Right lung (tissue), 5 donors: ENCODE data around the gene NCBP3. TPM values are rescaled to one million over a fixed set of nuclear protein-coding genes. Genes with fewer than 3 reads are reported as not detected.

Experiments used
- DNase-seq, 2 donors: peaks; one replicate each; pipeline ENCODE4 v3.0.0-alpha.2; 2013
- polyA plus RNA-seq, 5 donors: library from polyadenylated mRNA; unstranded; fragments of 120-200 nt; gene quantifications; one replicate each; pipeline versions ENCODE4 v1.2.1 to v1.2.3, GENCODE V29; 2013; ENCODE audit warnings: inconsistent platforms in 1 of 5, low replicate concordance in 1 of 5; ENCODE audit not compliant: insufficient read length in 5 of 5, insufficient read depth in 1 of 5

NCBP3 gene
- polyA plus RNA-seq, 5 donors = 83.5 to 115 (median 98.5) TPM

DNA sequence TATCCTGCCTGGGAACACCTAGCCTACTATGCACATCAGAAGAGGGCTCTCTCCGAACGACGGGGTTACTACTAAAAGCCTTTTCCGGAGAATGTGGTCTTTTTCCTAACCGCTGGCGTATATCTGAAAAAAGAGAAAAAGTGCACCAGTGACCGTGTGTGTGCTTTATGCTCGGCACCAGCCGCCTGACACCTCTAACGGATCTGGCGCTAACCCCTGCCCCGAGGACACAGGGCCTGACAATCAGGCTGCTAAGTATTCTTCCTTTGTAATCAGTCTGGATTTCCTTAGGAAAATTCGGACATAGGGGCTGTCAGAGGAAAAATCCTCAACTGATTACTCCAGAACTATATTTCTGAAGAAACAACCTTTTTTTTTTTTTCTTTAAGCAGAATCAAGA lies 31.7 kb downstream of the NCBP3 start:
- DNase-seq = no peak

DNA sequence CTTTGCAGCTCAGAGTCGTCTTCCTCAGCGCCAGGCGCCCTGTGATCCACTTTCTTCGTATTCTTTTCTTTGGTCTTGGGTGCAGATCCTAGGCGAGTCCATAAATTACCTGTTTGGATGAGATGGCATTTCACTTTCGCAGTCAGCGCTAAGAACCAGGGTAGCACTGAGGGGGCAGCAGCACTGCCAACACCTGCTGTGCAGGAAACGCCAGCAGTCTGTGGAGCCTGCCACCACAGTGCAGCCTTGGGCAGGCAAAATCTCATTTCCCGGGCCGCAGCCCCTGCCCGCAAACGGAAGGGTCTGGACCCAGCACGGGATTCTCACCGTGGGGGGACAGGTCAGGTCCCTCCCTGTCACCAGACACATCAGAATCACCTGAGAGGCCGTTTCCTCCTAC lies 32.9 kb downstream of the NCBP3 start:
- no peak for DNase-seq

DNA sequence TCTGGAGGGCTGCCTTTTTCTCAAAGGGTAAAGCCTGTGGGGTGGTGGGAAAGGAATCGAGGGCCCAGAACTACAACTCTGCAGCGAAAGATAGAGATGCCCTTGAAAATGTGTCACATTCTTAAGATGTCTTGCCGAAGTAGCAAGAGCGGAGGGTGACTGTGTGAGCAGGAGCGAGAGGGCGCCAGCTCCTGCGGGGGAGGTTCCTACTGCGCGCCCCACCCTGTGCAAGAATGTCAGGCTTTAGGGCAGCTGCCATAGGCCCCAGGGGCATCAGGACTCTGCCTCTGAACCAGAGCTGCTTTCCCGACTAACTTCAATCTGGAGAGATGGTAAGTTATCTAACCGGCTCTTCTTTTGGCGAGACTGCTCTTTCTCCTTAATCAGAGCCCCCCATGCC lies 33.3 kb downstream of the NCBP3 start:
- DNase-seq = no peak

DNA sequence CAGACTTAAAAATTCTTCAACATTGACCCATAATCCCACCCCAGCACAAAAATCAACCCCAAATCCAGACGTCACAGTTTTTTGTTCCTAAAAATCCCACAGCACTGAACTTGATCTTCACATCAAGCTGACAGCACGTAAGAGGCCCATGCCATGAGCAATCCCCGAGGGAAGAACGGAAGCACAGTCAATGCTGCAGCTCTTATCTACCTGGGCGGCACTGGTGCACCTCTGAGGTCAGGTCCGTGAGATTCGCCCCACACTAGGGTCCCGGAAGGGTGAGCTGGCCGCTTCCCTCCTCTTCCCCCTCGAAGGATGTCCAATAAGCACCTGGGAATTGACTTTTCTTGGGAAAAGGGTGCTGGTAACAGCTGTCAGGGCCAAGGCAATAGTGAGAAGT lies 33.8 kb downstream of the NCBP3 start:
- no peak for DNase-seq

DNA sequence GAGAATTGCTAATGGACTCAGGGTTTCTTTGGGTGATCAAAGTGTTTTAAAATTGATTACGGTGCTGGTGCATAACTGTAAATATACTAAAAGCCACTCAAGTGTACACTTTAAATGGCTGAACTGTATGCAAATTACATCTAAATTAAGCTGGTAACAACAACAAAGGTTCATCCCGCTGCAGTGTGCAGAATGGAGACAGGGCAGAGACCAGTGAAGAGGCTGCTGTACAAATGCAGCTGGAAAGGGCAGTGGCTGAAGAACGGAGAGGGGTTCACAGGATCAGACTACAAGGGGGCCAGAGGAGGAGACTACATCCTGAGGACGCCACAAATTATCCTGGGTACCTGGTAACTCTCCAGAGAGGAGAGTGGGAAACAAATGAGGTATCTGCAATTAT lies 36.0 kb downstream of the NCBP3 start:
- DNase-seq = no peak

DNA sequence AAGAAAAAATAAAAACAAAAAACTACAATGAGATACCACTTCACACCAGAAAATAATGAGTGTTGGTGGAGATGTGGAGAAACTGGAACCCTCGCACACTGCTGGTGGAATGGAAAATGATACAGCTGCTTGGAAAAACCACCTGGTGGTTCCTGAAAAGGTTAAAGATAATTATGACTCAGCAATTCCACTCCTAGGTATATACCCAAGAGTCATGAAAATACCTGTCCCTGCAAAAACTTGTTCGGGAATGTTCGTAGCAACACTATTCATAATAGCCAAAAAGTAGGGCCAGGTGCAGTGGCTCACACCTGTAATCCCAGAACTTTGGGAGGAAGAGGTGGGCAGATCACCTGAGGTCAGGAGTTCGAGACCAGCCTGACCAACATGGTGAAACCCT lies 36.9 kb downstream of the NCBP3 start:
- no peak for DNase-seq

DNA sequence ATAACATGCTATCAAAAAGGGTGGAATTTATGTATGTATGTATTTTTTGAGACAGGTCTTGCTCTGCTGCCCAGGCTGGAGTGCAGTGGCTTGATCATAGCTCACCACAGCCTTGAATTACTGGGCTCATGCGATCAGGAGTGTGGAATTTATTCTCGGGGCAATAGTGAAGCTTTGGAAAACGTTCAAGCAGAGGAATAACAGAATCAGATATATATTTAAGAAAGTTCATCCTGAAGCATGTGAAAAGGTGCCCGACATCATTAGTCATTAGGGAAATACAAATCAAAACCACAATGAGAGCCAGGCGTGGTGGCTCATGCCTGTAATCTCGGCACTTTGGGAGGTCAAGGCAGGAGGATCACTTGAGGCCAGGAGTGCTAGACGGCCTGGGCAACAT lies 37.3 kb downstream of the NCBP3 start:
- DNase-seq = no peak

DNA sequence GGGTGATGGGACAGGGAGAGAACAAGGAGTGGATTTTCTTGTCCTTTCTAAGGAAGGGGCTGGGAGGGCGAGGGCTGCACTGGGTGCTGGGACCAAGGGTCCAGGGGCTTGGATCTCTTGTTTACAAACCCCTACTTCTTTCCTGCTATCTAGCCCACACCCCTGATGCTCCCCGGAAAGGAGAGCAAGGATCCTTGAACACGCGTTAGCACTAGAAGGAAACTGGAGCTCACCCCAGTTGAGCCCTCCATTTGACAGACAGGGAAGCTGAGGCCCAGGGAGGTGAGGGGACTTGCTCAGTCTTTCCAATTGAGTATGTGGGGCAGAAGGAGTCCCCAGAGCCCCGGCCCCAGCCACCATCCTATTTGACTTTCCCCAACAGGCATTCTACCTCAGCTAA lies 40.5 kb downstream of the NCBP3 start:
- no peak for DNase-seq

DNA sequence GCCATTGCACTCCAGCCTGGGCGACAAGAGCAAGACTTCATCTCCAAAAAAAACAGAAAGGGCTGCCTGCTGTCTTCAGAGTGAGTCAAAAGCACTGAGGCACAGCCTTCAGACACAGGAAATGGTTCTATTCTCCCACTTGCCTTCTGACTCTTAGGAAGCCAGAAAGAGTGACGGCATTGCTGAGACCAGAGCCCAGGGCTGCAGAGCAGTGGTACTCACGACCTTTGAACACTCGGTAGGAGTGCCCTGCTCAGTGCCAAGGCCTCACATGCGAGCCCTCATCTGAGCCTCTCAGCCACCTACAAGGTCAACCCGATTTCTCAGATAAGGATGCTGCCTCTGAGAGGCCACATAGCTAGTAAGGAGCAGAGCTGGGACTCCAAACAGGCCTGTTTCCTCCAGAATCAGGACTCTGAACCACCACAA lies 41.5 kb downstream of the NCBP3 start:
- no peak for DNase-seq

DNA sequence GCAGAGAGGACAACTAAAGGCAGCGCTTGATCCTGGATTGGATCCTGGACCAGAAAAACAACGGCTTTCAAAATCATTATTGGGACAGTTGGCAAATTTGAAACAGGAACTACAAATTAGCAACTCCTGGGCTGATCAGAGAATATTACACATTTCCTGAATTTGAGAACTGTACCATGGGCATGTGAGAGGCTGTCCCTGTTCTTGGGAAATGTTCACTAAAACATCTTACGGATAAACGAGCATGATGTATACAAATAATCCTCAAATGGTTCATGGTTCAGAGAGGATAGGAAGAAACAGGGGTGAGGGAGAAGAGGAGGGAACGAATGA lies 42.8 kb downstream of the NCBP3 start:
- DNase-seq = no peak

DNA sequence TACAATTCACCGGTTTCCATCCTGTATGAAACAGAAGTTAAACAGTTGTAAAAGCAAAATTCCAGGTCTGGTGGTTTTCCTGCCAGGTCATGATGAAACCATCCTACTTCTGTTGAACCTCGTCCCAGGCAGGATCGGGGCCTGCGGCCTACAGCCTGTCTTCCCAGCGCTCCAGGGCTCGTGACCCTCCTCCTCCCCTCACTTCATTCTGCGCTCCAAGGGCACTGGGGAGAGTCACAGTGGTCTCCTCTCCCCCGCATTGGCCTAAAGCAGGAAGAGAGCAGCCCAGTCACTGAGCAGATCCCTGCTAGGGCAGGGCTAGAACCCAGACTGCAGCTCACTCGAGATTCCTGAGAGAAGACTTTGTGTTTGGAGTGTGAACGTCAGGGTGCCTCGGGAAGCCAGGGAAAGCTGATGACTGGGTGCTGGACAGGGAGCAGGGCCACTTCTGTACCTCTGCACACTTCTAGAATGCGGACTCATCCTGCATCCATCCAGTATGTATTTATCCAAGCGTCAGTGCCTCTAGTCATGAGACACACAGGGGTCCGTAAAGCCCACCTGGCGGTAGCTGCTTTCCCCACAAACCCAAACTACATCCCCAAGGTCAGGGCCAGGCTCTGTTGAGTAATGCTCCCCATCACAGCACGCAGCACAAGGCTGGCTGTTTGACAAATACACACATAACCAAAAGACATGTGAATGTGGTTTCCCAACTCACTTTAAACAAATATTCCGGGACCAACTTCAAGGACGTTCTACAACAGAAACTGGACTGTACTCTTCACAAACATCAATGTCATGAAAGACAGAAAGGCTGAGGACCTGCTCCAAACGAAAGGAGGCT lies 43.4 kb downstream of the NCBP3 start:
- DNase-seq = no peak

DNA sequence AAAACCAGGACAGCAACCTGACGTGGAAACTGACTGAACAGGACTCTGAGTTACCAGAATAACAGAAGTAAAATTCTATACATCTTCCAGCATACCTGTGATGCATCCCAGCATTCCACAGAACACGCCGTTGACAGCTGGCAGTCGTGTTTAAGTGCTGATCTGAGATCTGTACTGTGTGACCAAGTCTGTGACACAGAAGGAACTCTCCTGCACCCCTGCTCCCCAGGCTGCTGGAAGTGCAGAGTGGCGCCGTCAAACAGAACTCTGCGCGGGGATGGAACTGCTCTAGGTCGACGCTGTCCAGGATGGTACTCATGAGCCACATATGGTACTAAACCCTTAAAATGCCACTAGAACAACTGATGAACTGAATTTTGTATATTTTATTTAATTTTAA lies 44.3 kb downstream of the NCBP3 start:
- DNase-seq = no peak

DNA sequence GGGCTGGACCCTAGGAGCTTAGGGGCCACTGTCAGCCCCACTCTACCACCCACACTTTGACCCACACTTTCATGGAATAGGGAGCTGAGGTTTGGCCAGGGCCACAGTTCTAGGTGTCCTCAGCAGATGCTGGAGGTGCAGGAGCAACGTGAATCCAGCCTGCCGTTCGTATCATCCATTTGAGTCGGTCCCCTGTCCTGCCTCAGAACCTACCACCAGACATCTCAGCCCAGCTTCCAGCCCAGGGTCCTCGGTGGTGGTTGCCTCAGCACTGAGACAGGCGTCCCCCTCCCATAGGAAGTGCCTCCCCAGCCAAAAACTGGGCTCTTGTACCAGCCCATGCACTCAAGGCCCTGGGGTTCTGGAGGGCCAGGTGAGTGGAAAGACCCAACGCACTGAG lies 44.7 kb downstream of the NCBP3 start:
- DNase-seq = no peak

DNA sequence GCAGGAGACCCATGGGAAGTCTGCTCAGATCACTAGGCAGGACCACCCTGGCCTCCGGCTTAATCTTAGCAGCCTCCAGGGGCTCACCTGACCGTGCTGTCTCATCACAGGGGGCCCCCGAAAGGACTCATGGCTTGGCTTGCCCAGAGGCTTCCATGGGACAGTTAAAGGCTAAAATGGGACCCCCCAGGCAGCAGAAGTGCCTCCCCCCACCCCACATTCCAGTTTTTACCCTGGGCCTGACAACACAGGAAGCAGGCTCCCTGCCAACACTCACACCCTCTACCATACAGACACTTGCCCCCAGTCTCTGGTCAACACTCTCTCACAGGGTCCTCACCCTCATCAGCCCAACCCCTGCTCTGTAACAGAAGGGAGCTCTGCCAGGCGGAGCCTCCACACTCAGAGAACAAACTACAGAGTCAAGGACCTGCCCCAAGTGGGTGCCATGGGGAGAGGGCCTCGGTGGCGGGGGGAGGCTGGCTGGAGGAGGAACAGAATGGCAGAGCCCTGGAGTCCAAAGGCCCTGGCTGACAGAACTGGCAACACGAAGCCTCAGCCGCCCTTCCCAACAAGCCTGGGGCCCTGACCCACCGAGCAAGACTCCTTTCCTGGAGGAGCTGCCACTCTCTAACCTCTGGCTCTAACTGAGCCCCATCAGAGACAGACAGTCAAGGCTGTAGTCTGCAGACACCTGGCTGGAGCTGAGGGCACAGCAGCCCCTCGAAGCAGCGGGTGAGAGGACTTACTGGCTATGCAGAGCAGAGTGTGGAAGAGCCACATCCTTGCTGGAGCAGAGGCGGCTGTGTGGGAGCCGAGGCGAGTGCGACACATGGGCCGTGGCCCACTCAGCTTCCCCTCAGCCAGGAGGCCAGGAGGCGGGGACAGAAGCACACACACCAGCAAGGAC lies 45.4 kb downstream of the NCBP3 start, which contains the start of gene ITGAE:
Gene ITGAE (minus strand): TSS at position 827 of the 910 bp plus-strand sequence. CDS start 44 bp downstream, at position 783.
- no peak for DNase-seq

DNA sequence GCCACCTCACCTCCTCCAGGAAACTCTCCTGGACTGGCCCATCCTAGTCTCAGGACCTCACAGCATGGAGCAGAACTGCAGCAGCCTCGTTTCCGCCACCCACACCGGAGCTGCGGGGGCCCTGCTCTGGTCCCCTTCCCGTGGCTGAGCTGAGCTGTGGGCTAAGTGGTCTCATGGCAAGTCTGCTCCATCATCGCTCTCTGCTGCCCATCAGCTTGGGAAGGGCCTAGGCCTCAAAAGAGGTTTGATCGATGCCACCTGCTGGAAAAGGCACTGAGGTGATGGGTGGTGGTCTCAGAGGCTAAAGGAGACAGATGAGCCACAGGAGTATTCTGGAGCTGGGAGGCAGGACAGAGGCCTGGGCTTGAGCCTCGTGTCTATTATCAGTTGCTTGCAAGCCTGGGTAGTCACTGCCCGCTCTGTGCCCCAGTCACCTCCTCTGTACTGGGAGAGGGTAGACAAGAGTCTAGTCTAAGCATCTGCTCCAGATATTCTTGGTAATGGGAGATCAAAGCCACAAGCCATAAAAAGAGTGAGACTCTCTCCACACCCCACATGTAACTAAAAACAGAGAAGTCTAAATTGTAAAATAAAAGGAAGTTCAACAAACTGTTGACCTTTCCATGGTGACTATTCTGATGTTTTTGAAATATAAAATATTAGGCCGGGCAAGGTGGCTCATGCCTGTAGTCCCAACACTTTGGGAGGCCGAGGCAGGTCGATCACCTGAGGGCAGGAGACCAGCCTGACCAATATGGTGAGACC lies 46.7 kb downstream of the NCBP3 start:
- no peak for DNase-seq

DNA sequence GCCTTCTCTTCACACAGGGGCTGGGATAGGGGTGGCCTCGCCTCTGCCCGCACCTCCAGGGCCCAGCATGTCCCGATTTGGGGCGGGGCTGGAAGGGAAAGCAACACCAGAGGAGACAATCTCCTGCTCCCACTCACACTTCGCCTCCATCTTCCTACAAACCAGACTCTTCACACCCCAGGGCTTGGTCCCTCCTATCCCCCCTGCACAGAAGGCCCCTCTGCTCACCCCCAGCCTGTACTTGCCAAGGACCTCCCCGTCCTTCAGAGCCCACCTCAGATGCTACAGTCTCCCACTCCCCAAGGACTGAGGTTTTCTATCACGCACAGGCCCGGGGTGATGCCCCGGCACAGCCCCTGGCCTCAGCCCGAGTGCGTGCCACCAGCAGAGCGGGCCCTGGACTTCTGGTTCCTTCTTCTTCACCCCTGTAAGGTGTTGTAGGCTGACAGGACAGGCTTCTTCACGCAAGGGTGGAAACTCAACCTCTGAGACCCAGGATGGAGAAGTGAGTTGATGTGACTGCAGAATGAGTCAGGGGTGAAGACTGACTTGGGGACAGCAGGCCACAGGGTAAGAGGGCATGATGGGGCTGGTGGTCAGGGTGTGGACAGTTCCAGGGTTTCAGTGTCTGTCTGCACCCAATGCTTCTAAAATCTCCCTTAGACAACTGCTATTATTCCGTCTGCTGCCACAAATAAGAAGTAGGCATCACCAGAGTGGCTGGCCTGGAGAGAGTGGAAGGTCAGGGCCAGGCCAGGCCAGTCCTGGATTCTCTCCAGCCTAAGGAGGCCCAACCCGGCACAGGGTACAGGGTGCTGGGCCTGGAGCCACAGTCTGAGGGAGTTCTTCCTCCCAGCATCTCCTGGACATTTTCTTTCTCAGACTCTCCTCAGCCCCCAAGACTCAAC lies 47.5 kb downstream of the NCBP3 start:
- DNase-seq = no peak

DNA sequence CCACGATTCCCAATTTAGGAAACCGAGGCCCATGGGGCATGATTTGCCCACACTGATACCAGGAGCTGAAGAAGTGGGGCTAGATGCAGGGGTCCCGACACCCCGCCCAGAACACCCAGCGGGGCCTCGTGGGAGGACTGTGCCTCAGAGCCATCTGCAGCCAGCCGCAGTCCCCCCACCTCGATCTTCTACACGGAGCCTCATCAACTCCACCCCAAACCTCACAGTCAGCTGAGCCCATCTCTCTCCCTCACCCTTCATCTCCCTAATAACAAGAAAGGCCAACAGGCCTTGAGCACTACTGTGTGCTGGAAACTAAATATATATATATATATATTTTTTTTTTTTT lies 49.2 kb downstream of the NCBP3 start:
- DNase-seq = no peak

DNA sequence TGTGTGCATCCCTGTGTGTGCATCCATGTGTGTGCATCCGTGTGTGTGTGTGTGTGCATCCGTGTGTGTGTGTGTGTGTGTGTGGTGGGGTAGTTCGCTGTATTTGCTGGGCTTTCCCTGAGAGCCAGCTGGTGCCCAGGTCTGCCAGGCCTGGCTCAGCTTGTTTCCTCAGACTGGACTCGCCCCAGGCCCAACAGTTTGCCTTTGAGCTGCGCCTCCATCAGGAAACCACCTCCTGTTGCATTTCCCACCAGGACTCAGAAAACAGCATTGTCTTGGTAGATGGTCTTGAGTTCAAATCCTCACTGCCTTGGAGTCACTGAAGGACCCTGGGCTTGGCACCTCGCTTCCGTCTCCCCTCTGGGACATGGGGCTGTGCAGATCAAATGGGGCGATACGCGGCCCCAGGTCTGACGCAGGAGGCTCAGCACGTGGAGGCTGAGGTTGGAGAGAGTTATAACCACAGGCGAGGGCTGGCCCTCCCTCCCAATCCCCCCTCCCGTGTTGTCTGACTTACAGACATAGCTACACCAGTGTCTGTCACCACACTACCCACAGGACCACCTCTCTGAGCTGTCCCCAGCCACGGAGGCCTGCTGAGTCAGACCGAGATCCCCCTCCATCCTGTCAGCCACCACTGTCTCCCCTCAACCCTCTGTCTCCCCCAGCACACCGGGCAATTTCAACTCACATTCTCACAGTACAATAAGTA lies 49.8 kb downstream of the NCBP3 start:
- DNase-seq = no peak

DNA sequence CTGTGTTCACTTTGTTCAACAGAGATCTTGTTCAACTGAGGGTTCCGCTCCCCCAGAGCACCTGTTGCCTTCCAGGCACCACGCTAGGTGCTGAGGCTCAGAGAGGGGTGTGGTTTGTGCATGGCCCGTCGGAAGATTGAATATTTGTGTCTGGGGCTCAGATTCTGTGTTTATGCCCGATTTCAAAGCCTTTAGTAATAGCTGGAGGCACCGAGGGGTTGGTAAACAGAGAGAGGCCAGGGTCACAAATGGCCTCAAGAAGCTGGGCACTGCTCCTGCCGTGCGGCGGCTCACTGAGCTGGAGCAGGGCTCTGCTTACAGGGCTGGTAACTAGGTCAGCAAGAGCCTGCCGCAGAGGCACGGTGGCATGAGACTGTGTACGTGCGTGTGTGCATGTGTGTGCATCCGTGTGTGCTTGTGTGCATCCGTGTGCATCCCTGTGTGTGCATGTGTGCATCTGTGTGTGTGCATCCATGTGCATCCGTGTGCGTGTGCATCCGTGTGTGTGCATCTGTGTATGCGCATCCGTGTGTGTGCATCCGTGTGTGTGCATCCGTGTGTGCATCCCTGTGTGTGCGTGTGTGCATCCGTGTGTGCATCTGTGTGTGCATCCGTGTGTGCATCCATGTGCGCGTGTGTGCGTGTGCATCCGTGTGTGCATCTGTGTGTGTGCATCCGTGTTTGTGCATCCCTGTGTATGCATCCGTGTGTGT lies 50.5 kb downstream of the NCBP3 start:
- DNase-seq = no peak
